Naive thymus-derived CD4-positive, alpha-beta T cell (primary cell): ENCODE results near the gene RDH11. TPM values are rescaled to one million over a fixed set of nuclear protein-coding genes. Genes with fewer than 3 reads are reported as not detected.

ENCODE experiments used
- ATAC-seq: fragments of 150-1000 bp; cut with Tn5 transposase; 2 replicates; pipeline ENCODE4 v1.10.0; 2021; ENCODE audit warnings: mild to moderate bottlenecking, moderate library complexity
- CTCF ChIA-PET: fragments of 350-600 bp; sonication (Branson Sonifier 250); formaldehyde crosslinking; loops from one replicate; lab custom pipeline; 2021; ENCODE audit warnings: antibody characterized with exemption; lab: Charles Lee
- POLR2A ChIA-PET: fragments of 350-600 bp; sonication (Branson Sonifier 250); formaldehyde crosslinking; loops from one replicate; lab custom pipeline; 2021; ENCODE audit warnings: antibody characterized with exemption, inconsistent platforms; lab: Charles Lee
- DNase-seq, 9 donors: peaks; one replicate each; pipeline versions ENCODE4 v3.0.0 to v3.0.0-alpha.2; 2020 to 2022; ENCODE audit warnings: mixed read lengths in 1 of 9
- H3K27ac ChIP-seq: one replicate; pipeline ENCODE4 v1.7.0; 2013; ENCODE audit warnings: mild to moderate bottlenecking, low read depth, low read length, moderate library complexity
- H3K27me3 ChIP-seq, 2 donors: one replicate each; pipeline ENCODE4 v1.7.0; 2013; ENCODE audit warnings: low read length in 2 of 2, mild to moderate bottlenecking in 2 of 2, moderate library complexity in 2 of 2; ENCODE audit not compliant: control insufficient read depth in 2 of 2, insufficient read depth in 2 of 2
- H3K36me3 ChIP-seq, 3 experiments: 1 replicate in 2 of 3; 2 replicates in 1 of 3; pipeline ENCODE4 v1.7.0; 2013; ENCODE audit warnings: low read length in 3 of 3, mild to moderate bottlenecking in 3 of 3, moderate library complexity in 1 of 3; ENCODE audit not compliant: insufficient read depth in 3 of 3, control insufficient read depth in 2 of 3
- H3K4me1 ChIP-seq, 2 donors: one replicate each; pipeline ENCODE4 v1.7.0; 2013; ENCODE audit warnings: low read length in 2 of 2, mild to moderate bottlenecking in 2 of 2, moderate library complexity in 1 of 2; ENCODE audit not compliant: control insufficient read depth in 2 of 2, insufficient read depth in 2 of 2
- H3K4me3 ChIP-seq: 2 replicates; pipeline ENCODE4 v1.7.0; 2013; ENCODE audit warnings: mild to moderate bottlenecking, low read length
- H3K9me3 ChIP-seq, 3 experiments: 1 replicate in 2 of 3; 2 replicates in 1 of 3; pipeline ENCODE4 v1.7.0; 2013; ENCODE audit warnings: low read length in 3 of 3; ENCODE audit not compliant: control insufficient read depth in 2 of 3
- H3K27ac Mint-ChIP-seq, 9 donors: one replicate each; pipeline ENCODE4 v1.8.0; 2020 to 2022; ENCODE audit warnings: mixed read lengths in 9 of 9, mild to moderate bottlenecking in 8 of 9, moderate library complexity in 5 of 9, inconsistent platforms in 2 of 9
- H3K27me3 Mint-ChIP-seq, 5 donors: one replicate each; pipeline ENCODE4 v1.8.0; 2021 to 2022; ENCODE audit warnings: mixed read lengths in 5 of 5, mild to moderate bottlenecking in 1 of 5
- H3K36me3 Mint-ChIP-seq, 5 donors: one replicate each; pipeline ENCODE4 v1.8.0; 2020 to 2022; ENCODE audit warnings: mixed read lengths in 5 of 5, mild to moderate bottlenecking in 3 of 5, inconsistent platforms in 1 of 5
- H3K4me1 Mint-ChIP-seq, 7 donors: one replicate each; pipeline ENCODE4 v1.8.0; 2020 to 2022; ENCODE audit warnings: mixed read lengths in 7 of 7, mild to moderate bottlenecking in 3 of 7, inconsistent platforms in 1 of 7
- H3K4me3 Mint-ChIP-seq, 10 donors: one replicate each; pipeline ENCODE4 v1.8.0; 2020 to 2022; ENCODE audit warnings: mild to moderate bottlenecking in 10 of 10, mixed read lengths in 10 of 10, moderate library complexity in 6 of 10, inconsistent platforms in 2 of 10
- H3K9me3 Mint-ChIP-seq, 11 donors: one replicate each; pipeline ENCODE4 v1.8.0; 2020 to 2022; ENCODE audit warnings: mixed read lengths in 11 of 11, mild to moderate bottlenecking in 4 of 11, inconsistent platforms in 1 of 11, moderate library complexity in 1 of 11
- intact Hi-C, 2 donors: fragments of 100-400 bp; cut with micrococcal nuclease; formaldehyde crosslinking; loops; one replicate each; pipeline ENCODE4 v1.15.1; 2023
- polyA plus RNA-seq, 2 donors: library from polyadenylated mRNA; unstranded; fragments of 300-500 nt; fragmentation: Illumina TruSeq; gene quantifications; one replicate each; pipeline ENCODE4 v1.2.3, GENCODE V29; 2021
- total RNA-seq, 6 experiments: library from RNA in 5 of 6; stranded (reverse) in 5 of 6; gene quantifications; 1 replicate in 5 of 6; 2 replicates in 1 of 6; pipeline ENCODE4 v1.2.3 and lab custom pipeline; 2021 to 2026

RDH11 gene
- total and polyA plus RNA-seq, 7 experiments from 2014 or later = 22.3 to 96.8 (median 43.3) TPM

DNA sequence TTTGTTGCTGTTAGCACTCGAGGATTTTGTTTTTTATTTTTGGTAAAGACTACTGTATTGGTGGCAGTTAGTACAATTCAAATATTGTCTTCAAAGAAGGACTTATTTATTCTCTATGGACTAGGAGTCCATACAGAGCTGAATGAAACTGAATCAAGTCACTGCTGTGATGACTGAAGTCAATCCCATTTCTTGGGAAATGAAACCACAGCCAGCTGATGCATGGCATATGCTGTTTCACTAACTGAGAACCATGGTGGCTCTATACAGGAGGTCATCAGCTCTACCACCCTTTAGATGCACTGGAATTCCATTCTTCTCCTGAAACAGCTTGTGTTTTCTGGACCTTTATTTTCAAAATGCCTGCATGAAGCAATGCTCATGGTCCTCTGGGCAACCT, 43.4 kb downstream of the RDH11 start:
- Histone ChIP-seq H3K27me3 (no peaks in the 10 kb centered on the region), H3K36me3 (peaks cover 14 to 80% (median 30%) of the 10 kb centered on the region in 3 experiments), H3K9me3 (no peaks in the 10 kb centered on the region), H3K4me1 (no peaks in the 10 kb centered on the region), H3K4me3 (no peak overlapping the region), H3K27ac (no peak overlapping the region)
- Mint-ChIP-seq H3K36me3 (peaks cover 14 to 46% (median 21%) of the 10 kb centered on the region in 5 donors), H3K27me3 (no peaks in the 10 kb centered on the region), H3K27ac (peak overlapping the region in 1 of 9 donors; percentile 12), H3K4me3 (no peak overlapping the region), H3K9me3 (no peaks in the 10 kb centered on the region), H3K4me1 (no peaks in the 10 kb centered on the region)
- intact Hi-C loops = no loop called here
- ChIA-PET CTCF (interaction anchor here (0.6 to 1.2 kb wide), 2 partner anchors 55 to 217 kb away, joined by 3 to 4 read pairs; no protein-coding TSS in a partner anchor), POLR2A (interaction anchor here (0.6 kb wide), 1 partner anchor 431 kb away, joined by 3 read pairs; no protein-coding TSS in a partner anchor)
- no peak for DNase-seq
- ATAC-seq = no peak

DNA sequence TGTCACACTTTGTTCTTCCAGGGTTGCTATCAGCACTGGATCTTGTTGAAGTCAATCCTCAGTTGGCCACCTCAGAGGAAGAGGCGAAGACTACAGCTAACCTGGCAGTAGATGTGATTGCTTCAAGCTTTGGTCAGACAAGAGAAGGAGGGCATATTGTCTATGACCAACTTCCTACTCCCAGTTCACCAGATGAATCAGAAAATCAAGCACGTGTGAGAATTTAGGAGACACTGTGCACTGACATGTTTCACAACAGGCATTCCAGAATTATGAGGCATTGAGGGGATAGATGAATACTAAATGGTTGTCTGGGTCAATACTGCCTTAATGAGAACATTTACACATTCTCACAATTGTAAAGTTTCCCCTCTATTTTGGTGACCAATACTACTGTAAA, 44.9 kb downstream of the RDH11 start:
- Histone ChIP-seq H3K9me3 (no peaks in the 10 kb centered on the region), H3K36me3 (peaks cover 9 to 75% (median 22%) of the 10 kb centered on the region in 3 experiments), H3K27ac (no peak overlapping the region), H3K4me3 (no peak overlapping the region), H3K27me3 (no peaks in the 10 kb centered on the region), H3K4me1 (no peaks in the 10 kb centered on the region)
- no peaks in the 10 kb centered on the region for H3K27me3 Mint-ChIP-seq
- H3K36me3 Mint-ChIP-seq = peaks cover 11 to 52% (median 19%) of the 10 kb centered on the region in 5 donors
- ATAC-seq (no peak), DNase-seq (no peak)
- H3K4me3 Mint-ChIP-seq = no peak overlapping the region
- no peaks in the 10 kb centered on the region for H3K4me1 Mint-ChIP-seq
- CTCF ChIA-PET = no interaction called here
- POLR2A ChIA-PET = interaction anchor here (1.5 kb wide), 1 partner anchor 8 kb away, joined by 4 read pairs; no protein-coding TSS in a partner anchor
- no peaks in the 10 kb centered on the region for H3K9me3 Mint-ChIP-seq
- intact Hi-C loops = no loop called here
- H3K27ac Mint-ChIP-seq = peak overlapping the region in 3 of 9 donors; percentile 3 to 46 (median 38)

DNA sequence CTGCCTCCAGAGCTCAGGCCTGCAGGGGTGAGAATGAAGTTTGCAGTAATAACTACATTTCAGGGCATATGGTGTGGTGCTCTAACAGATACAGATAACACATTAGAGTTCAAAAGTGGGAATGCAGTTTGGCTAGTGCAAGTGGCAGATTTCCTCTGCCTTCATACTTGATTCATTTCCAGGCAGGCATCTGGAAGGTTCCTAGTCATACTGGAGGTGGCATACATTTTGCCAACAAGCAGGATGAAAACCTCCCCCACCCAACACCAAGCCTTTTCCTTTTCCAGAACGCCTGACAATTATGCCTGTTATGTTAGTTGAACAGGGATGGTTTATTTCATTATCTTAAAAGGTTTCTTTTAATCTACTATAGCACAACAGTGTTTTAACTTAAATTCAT, 45.4 kb downstream of the RDH11 start:
- Histone ChIP-seq H3K27me3 (no peaks in the 10 kb centered on the region), H3K27ac (no peak overlapping the region), H3K4me3 (no peak overlapping the region), H3K9me3 (no peaks in the 10 kb centered on the region), H3K4me1 (no peaks in the 10 kb centered on the region), H3K36me3 (peaks cover 9 to 70% (median 17%) of the 10 kb centered on the region in 3 experiments)
- ChIA-PET CTCF (no interaction called here), POLR2A (interaction anchor here (1.5 kb wide), 1 partner anchor 9 kb away, joined by 4 read pairs; no protein-coding TSS in a partner anchor)
- peak overlapping the region in 2 of 9 donors; percentile 5 to 14 for H3K27ac Mint-ChIP-seq
- H3K36me3 Mint-ChIP-seq = peaks cover 11 to 53% (median 19%) of the 10 kb centered on the region in 5 donors
- H3K27me3 Mint-ChIP-seq = no peaks in the 10 kb centered on the region
- no peak for DNase-seq
- H3K4me1 Mint-ChIP-seq = no peaks in the 10 kb centered on the region
- intact Hi-C loops = no loop called here
- no peaks in the 10 kb centered on the region for H3K9me3 Mint-ChIP-seq
- no peak overlapping the region for H3K4me3 Mint-ChIP-seq
- ATAC-seq = no peak

DNA sequence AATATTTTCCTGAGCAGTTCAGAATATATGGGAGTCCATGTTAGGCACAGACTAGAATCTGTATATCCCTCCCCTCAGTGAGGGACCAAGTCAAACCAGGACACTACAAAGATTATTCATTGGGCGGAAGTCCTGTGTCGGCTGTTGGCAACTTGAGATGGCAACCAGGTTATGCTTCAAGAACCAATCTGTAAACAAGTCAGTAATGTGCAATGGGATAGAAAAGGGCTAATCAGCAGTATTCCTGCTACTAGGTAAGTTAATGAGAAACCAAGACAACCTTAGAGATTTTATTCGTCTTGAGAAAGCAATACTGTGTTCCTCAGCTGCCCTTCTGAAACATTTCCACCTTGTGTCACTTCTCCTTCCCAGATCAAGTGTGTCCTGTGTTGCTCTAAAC, 49.4 kb downstream of the RDH11 start:
- ChIA-PET POLR2A (no interaction called here), CTCF (no interaction called here)
- DNase-seq (no peak), ATAC-seq (no peak)
- H3K36me3 Mint-ChIP-seq = peaks cover 5 to 43% (median 11%) of the 10 kb centered on the region in 5 donors
- H3K4me3 Mint-ChIP-seq = no peak overlapping the region
- intact Hi-C loops = no loop called here
- no peaks in the 10 kb centered on the region for H3K4me1 ChIP-seq
- H3K36me3 ChIP-seq = peaks cover 3 to 34% (median 5%) of the 10 kb centered on the region in 3 experiments
- no peak overlapping the region for H3K4me3 ChIP-seq
- H3K27me3 ChIP-seq = no peaks in the 10 kb centered on the region
- peaks cover 0 to 8% (median 0%) of the 10 kb centered on the region in 7 donors for H3K4me1 Mint-ChIP-seq
- H3K27ac Mint-ChIP-seq = peak overlapping the region in 1 of 9 donors; percentile 52
- no peak overlapping the region for H3K27ac ChIP-seq
- no peaks in the 10 kb centered on the region for H3K9me3 Mint-ChIP-seq
- no peaks in the 10 kb centered on the region for H3K9me3 ChIP-seq
- H3K27me3 Mint-ChIP-seq = no peaks in the 10 kb centered on the region

DNA sequence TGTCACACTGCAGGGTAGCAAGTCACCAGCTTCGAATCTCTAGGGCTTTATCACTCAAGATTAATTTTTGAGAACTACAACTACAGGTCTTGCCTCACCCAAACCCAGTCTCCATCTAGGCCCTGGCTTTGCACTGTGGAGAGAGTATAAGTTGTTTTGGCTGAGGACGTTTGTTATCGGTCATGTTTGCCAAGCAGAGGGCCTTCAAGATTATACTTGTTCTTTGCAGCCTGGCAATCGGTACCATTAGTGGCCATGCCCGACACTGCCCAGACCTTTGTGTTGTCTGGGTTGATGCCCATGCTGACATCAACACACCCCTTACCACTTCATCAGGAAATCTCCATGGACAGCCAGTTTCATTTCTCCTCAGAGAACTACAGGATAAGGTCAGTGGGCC, 50.1 kb downstream of the RDH11 start:
- Mint-ChIP-seq H3K4me3 (no peak overlapping the region), H3K36me3 (peaks cover 1 to 38% (median 10%) of the 10 kb centered on the region in 5 donors), H3K27ac (no peak overlapping the region), H3K4me1 (peaks cover 0 to 8% (median 0%) of the 10 kb centered on the region in 7 donors), H3K27me3 (no peaks in the 10 kb centered on the region), H3K9me3 (no peaks in the 10 kb centered on the region)
- H3K36me3 ChIP-seq = peaks cover 3 to 27% (median 5%) of the 10 kb centered on the region in 3 experiments
- ATAC-seq = no peak
- no peaks in the 10 kb centered on the region for H3K9me3 ChIP-seq
- no peaks in the 10 kb centered on the region for H3K4me1 ChIP-seq
- H3K27me3 ChIP-seq = no peaks in the 10 kb centered on the region
- no peak overlapping the region for H3K4me3 ChIP-seq
- CTCF ChIA-PET = no interaction called here
- no peak for DNase-seq
- no peak overlapping the region for H3K27ac ChIP-seq
- intact Hi-C loops = no loop called here
- POLR2A ChIA-PET = no interaction called here

DNA sequence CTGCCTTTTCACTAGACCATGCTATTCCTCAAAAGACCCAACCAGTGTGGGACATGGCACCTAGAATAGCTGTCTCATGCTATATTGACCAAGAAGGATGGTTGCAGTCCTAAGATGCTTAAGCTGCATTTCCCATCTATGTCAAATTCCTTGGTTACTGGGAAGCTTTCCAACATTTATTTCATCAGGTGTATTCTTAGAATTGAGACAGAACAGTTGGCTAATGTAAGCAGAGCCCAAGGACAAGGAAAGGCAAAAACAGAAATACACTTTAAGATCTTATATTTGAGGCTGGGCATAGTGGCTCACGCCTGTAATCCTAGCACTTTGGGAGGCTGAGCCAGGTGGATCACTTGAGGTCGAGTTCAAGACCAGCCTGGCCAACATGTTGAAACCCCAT, 51.1 kb downstream of the RDH11 start:
- intact Hi-C loops = no loop called here
- ATAC-seq = no peak
- ChIA-PET POLR2A (interaction anchor here (0.6 kb wide), 1 partner anchor 22 kb away, joined by 3 read pairs; no protein-coding TSS in a partner anchor), CTCF (no interaction called here)
- Histone ChIP-seq H3K27me3 (no peaks in the 10 kb centered on the region), H3K4me1 (no peaks in the 10 kb centered on the region), H3K4me3 (no peak overlapping the region), H3K36me3 (peaks cover under 1 to 17% (median 3%) of the 10 kb centered on the region in 3 experiments), H3K27ac (no peak overlapping the region), H3K9me3 (no peaks in the 10 kb centered on the region)
- Mint-ChIP-seq H3K27me3 (no peaks in the 10 kb centered on the region), H3K36me3 (peaks cover 0 to 29% (median 5%) of the 10 kb centered on the region in 5 donors), H3K27ac (peak overlapping the region in 5 of 9 donors; percentile 33 to 70 (median 34)), H3K9me3 (no peaks in the 10 kb centered on the region), H3K4me3 (no peak overlapping the region), H3K4me1 (peaks cover 0 to 8% (median 0%) of the 10 kb centered on the region in 7 donors)
- DNase-seq = no peak

DNA sequence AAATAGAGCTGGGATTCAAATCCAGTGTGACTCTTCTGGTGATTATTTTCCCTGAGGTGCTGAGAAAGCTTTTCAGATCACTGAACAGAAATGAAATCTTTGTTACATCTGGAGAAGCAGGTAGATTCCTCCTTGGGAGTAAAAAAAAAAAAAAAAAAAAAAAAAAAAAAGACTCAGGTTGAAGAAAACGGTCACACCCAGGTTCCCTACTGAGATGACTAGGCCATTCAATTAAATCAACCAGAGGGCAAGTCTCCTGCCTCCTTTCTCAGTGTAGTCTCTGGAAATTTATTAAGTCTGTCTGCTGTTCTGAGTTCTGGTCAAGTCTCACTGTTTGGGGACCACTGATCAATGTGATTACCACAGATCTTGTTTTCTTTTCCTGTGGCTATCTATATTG, 51.9 kb downstream of the RDH11 start:
- Histone ChIP-seq H3K9me3 (no peaks in the 10 kb centered on the region), H3K36me3 (peaks cover 0 to 10% (median 0%) of the 10 kb centered on the region in 3 experiments), H3K27ac (no peak overlapping the region), H3K27me3 (no peaks in the 10 kb centered on the region), H3K4me3 (no peak overlapping the region), H3K4me1 (no peaks in the 10 kb centered on the region)
- intact Hi-C loops = no loop called here
- Mint-ChIP-seq H3K27ac (peak overlapping the region in 5 of 9 donors; percentile 33 to 70 (median 51)), H3K36me3 (peaks cover 0 to 28% (median 5%) of the 10 kb centered on the region in 5 donors), H3K27me3 (no peaks in the 10 kb centered on the region), H3K9me3 (no peaks in the 10 kb centered on the region), H3K4me1 (peaks cover 0 to 8% (median 0%) of the 10 kb centered on the region in 7 donors), H3K4me3 (no peak overlapping the region)
- POLR2A ChIA-PET = interaction anchor here (0.6 kb wide), 1 partner anchor 32 kb away, joined by 3 read pairs; no protein-coding TSS in a partner anchor
- DNase-seq (no peak), ATAC-seq (no peak)
- CTCF ChIA-PET = no interaction called here
